Nephron (organoid): ENCODE measurements around the gene PDE4B.

Experiments
- H3K27ac Mint-ChIP-seq, 3 experiments: 2 replicates each; pipeline ENCODE4 v1.8.0; 2020; ENCODE audit warnings: mixed read lengths in 3 of 3, mild to moderate bottlenecking in 2 of 3, moderate library complexity in 1 of 3
- H3K27me3 Mint-ChIP-seq: 2 replicates; pipeline ENCODE4 v1.8.0; 2021; ENCODE audit warnings: low read depth, mild to moderate bottlenecking, moderate library complexity, mixed read lengths
- H3K36me3 Mint-ChIP-seq: 2 replicates; pipeline ENCODE4 v1.8.0; 2020; ENCODE audit warnings: low read depth, mixed read lengths
- H3K4me1 Mint-ChIP-seq: 2 replicates; pipeline ENCODE4 v1.8.0; 2020; ENCODE audit warnings: mixed read lengths
- H3K4me3 Mint-ChIP-seq, 3 experiments: 2 replicates each; pipeline ENCODE4 v1.8.0; 2020; ENCODE audit warnings: mild to moderate bottlenecking in 3 of 3, mixed read lengths in 3 of 3, moderate library complexity in 2 of 3
- H3K9me3 Mint-ChIP-seq: 2 replicates; pipeline ENCODE4 v1.8.0; 2020; ENCODE audit warnings: mixed read lengths
- CTCF ChIP-seq, 3 experiments: fragments of 200-600 bp; sonication (generic); IDR thresholded peaks; one replicate each; pipeline ENCODE4 v1.5.0; 2021; ENCODE audit warnings: antibody characterized with exemption in 3 of 3; ENCODE audit not compliant: unreplicated experiment in 3 of 3

PDE4B gene

GRCh38 chr1:66276218-66276617 lies 483.5 kb downstream of the PDE4B start:
- no peak overlapping the region for H3K4me3 Mint-ChIP-seq
- H3K27me3 Mint-ChIP-seq, result peaks cover 5% of the 10 kb centered on the region
- H3K9me3 Mint-ChIP-seq, result no peaks in the 10 kb centered on the region
- H3K36me3 Mint-ChIP-seq, result no peaks in the 10 kb centered on the region
- peaks cover 44% of the 10 kb centered on the region for H3K4me1 Mint-ChIP-seq
- no peak for TF ChIP-seq CTCF (IDR thresholded peaks at IDR 0.05; ENCODE audit: unreplicated experiment in 3 of 3)
- no peak overlapping the region for H3K27ac Mint-ChIP-seq

GRCh38 chr1:66278260-66279021 lies 485.7 kb downstream of the PDE4B start:
- Mint-ChIP-seq H3K9me3 (no peaks in the 10 kb centered on the region), H3K36me3 (no peaks in the 10 kb centered on the region), H3K27me3 (peaks cover 5% of the 10 kb centered on the region), H3K4me1 (peaks cover 36% of the 10 kb centered on the region), H3K4me3 (no peak overlapping the region), H3K27ac (peak overlapping the region in 1 of 3 experiments; percentile 26)
- TF ChIP-seq CTCF (IDR thresholded peaks at IDR 0.05; ENCODE audit: unreplicated experiment in 3 of 3), result no peak

- Mint-ChIP-seq H3K27ac (peak overlapping the region in 2 of 3 experiments; percentile 30 to 40), H3K4me3 (no peak overlapping the region), H3K36me3 (no peaks in the 10 kb centered on the region), H3K9me3 (no peaks in the 10 kb centered on the region), H3K27me3 (peaks cover 5% of the 10 kb centered on the region), H3K4me1 (peaks cover 36% of the 10 kb centered on the region)
- TF ChIP-seq CTCF (IDR thresholded peaks at IDR 0.05; ENCODE audit: unreplicated experiment in 3 of 3), result no peak
These were observed 489.1 kb downstream of the PDE4B start for GRCh38 chr1:66281808-66282207.

GRCh38 chr1:66282343-66282852 lies 489.7 kb downstream of the PDE4B start:
- H3K36me3 Mint-ChIP-seq, result no peaks in the 10 kb centered on the region
- peak overlapping the region in 1 of 3 experiments; percentile 40 for H3K27ac Mint-ChIP-seq
- peaks cover 36% of the 10 kb centered on the region for H3K4me1 Mint-ChIP-seq
- peaks cover 5% of the 10 kb centered on the region for H3K27me3 Mint-ChIP-seq
- TF ChIP-seq CTCF (IDR thresholded peaks at IDR 0.05; ENCODE audit: unreplicated experiment in 3 of 3), result no peak
- no peaks in the 10 kb centered on the region for H3K9me3 Mint-ChIP-seq
- no peak overlapping the region for H3K4me3 Mint-ChIP-seq

- Mint-ChIP-seq H3K9me3 (no peaks in the 10 kb centered on the region), H3K27me3 (peaks cover 5% of the 10 kb centered on the region), H3K4me1 (peaks cover 32% of the 10 kb centered on the region), H3K36me3 (no peaks in the 10 kb centered on the region), H3K27ac (peak overlapping the region in 1 of 3 experiments; percentile 13), H3K4me3 (no peak overlapping the region)
- no peak for TF ChIP-seq CTCF (IDR thresholded peaks at IDR 0.05; ENCODE audit: unreplicated experiment in 3 of 3)
These were observed 490.4 kb downstream of the PDE4B start for GRCh38 chr1:66282891-66283621.
